H7 (cell line): Measurements from ENCODE around the gene TRIM17. TPM values are rescaled to one million over a fixed set of nuclear protein-coding genes. Genes with fewer than 3 reads are reported as not detected.
A peak's percentile ranks its signal among the peaks of the same experiment; 100 is the strongest.

ENCODE experiments used
- DNase-seq: peaks from one replicate; pipeline ENCODE4 v3.0.0; 2012
- H3K27me3 ChIP-seq: 2 replicates; pipeline ENCODE4 v1.6.0; 2011; ENCODE audit warnings: mild to moderate bottlenecking, low read length; ENCODE audit not compliant: control insufficient read depth, insufficient read depth
- H3K36me3 ChIP-seq: replicated peaks from 2 replicates; pipeline ENCODE4 v1.5.1; 2011; ENCODE audit warnings: low read length; ENCODE audit not compliant: control insufficient read depth, insufficient read depth
- H3K4me3 ChIP-seq: 2 replicates; pipeline ENCODE4 v1.5.1; 2011; ENCODE audit warnings: low read depth, mild to moderate bottlenecking, control low read depth, low read length, moderate library complexity; ENCODE audit not compliant: insufficient read depth
- total RNA-seq: library from RNA; depleted of rRNA; stranded (reverse); fragments of >200 nt; shearing (Covaris generic); gene quantifications from 2 replicates; pipeline ENCODE4 v1.2.3, GENCODE V29; 2014

The TRIM17 gene
- total RNA-seq, 1 experiment from 2014 or later, result 4.9 TPM

GRCh38 chr1:228369608-228370438 lies 46.8 kb downstream of the TRIM17 start:
- H3K36me3 ChIP-seq, result no peaks in the 10 kb centered on the region
- DNase-seq, result peak; percentile 52
- no peak overlapping the region for H3K4me3 ChIP-seq
- H3K27me3 ChIP-seq, result no peaks in the 10 kb centered on the region

DNA sequence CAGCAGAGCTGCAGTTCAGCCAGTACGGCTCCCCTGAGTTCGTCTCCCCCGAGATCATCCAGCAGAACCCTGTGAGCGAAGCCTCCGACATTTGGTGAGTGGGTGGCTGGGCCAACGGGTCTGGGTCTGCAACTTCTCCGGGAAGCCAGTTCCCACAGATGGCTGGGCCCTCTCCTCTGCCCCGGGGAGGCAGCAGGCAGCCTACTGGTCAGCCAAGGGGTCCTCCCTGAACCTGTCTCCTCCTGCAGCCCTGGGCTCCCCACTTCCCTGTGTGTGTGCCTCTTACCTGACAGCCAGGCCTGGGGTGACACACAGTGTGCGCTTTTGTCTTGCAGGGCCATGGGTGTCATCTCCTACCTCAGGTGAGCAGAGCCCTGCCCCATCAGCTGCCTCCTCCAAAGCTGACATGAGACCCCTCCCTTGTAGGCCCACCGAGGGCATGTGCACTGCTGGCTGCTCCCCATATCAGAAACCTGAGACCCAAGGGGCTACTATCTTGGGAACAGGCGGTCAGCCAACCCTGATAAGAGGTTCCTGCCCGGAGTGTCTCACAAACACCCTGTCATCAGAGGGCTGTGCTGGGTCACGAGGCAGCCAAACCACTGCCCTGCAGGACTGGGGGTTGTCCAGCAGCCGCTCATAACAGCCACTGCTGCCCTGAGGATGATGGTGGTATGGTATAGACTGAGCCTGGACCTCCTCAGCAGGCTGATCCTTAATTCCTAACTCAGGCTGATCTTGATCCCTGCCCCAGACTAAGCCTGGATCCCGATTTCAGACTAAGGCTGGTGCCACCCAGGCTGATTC lies 47.7 kb downstream of the TRIM17 start:
- no peaks in the 10 kb centered on the region for H3K27me3 ChIP-seq
- H3K36me3 ChIP-seq, result no peaks in the 10 kb centered on the region
- H3K4me3 ChIP-seq, result no peak overlapping the region
- DNase-seq, result peak; percentile 45

- no peak overlapping the region for H3K4me3 ChIP-seq
- no peaks in the 10 kb centered on the region for H3K27me3 ChIP-seq
- H3K36me3 ChIP-seq, result no peaks in the 10 kb centered on the region
- DNase-seq, result peak; percentile 90
Measured at GRCh38 chr1:228367798-228368791, 48.6 kb downstream of the TRIM17 start.

- Histone ChIP-seq H3K27me3 (no peaks in the 10 kb centered on the region), H3K36me3 (no peaks in the 10 kb centered on the region), H3K4me3 (no peak overlapping the region)
- DNase-seq, result peak; percentile 69
Measured at GRCh38 chr1:228366866-228367741, 49.6 kb downstream of the TRIM17 start.

GRCh38 chr1:228366062-228366865 lies 50.4 kb downstream of the TRIM17 start:
- H3K4me3 ChIP-seq, result no peak overlapping the region
- H3K27me3 ChIP-seq, result no peaks in the 10 kb centered on the region
- DNase-seq, result peak; percentile 49
- H3K36me3 ChIP-seq, result no peaks in the 10 kb centered on the region

DNA sequence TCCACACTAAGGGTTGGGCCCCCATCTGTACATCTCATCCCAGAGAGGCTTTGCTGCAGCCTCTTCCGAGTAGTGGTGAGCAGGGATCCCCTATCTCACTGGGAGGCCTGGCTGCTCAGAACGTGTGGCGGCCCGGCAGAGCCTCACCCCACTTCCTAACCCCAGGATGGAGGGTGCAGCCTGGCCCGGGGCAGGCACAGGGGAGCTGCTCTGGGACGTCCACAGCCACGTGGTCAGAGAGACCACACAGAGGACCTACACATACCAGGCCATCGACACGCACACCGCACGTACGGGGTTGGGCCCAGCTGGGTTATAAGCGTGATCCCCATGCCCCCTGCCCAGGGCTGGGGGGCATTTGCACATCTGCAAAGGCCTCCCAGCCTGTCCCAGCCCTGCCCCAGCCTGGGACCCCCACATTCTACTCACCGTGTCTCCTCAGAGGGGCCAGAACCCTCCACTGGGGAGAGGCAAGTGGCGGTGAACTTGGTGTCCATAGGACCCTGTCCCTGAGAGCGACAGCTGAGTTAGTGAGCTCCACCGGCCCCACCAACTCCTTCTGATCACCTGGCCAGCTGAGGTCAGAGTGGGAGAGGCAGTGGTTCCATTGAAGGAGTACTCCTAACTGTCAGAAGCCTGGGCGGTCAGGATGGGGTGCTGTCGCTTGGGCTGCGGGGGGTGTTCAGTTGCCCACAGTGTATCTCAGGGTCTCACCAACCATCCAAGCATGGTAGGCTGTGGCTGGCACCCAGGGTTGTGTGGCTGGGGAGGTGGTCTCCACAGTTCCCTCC lies 51.2 kb downstream of the TRIM17 start:
- peak; percentile 61 for DNase-seq
- Histone ChIP-seq H3K27me3 (no peaks in the 10 kb centered on the region), H3K36me3 (no peaks in the 10 kb centered on the region), H3K4me3 (no peak overlapping the region)

DNA sequence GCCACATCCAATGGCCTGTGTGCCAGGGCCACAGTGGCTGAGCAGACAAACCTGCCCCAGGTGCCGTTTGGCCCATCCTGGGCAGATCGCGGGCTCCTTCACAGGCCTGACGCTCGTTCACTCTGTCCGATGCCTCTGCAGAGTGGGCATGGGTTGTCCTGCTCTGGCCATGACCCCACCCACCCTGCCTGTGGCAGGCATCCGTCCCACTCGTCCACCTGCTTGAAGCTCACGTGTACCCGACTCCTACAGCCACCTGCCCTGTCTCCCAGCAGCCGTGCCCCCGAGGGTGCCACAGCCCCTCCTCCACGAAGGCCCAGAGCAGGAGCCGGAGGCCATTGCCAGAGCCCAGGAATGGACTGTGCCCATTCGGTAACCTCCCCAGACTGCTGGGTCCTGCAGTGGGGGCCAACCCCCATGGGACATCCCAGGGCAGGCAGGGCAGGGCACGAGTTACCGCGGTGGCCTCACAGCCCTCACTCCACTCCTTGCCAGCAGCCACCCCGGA lies 51.9 kb downstream of the TRIM17 start:
- no peaks in the 10 kb centered on the region for H3K27me3 ChIP-seq
- H3K36me3 ChIP-seq, result no peaks in the 10 kb centered on the region
- DNase-seq, result peak; percentile 57
- H3K4me3 ChIP-seq, result no peak overlapping the region

DNA sequence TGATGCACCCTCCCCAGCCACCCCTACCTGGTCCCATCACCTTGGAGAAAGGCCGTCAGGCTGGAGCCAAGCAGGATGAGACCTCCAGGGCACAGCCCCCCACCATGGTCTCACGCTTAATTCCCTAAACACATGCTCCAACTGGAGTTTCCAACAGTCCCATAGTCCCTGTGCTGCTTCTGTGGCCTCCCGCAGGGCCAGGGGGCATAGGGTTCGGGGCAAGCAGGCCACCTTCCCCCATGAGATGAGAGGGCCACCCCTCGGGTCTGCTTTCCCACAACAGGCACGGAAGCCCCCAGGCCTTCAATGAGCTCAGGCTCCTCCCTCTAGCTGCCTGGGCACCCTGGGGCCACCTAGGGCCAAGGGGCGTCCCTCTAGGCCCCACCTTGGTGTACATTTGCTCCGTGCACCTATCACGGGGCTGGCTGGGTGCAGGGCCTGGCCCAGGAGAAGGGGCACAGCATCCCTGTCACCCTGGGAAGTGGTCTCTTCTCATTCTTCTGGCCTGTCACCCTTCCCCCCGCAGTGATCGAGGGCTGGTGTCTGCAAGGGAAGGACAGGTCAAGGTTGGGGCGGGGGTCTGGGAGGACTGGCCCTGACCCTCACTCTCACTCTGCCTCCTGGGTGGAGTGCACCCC lies 52.5 kb downstream of the TRIM17 start:
- peak; percentile 54 for DNase-seq
- no peaks in the 10 kb centered on the region for H3K36me3 ChIP-seq
- no peaks in the 10 kb centered on the region for H3K27me3 ChIP-seq
- H3K4me3 ChIP-seq, result no peak overlapping the region

- no peaks in the 10 kb centered on the region for H3K27me3 ChIP-seq
- DNase-seq, result peak; percentile 58
Measured at GRCh38 chr1:228363686-228364067, 53.0 kb downstream of the TRIM17 start.

GRCh38 chr1:228362884-228363450 lies 53.7 kb downstream of the TRIM17 start:
- Histone ChIP-seq H3K4me3 (no peak overlapping the region), H3K36me3 (no peaks in the 10 kb centered on the region), H3K27me3 (no peaks in the 10 kb centered on the region)
- DNase-seq, result peak; percentile 57

More at GRCh38 chr1:228363686-228364067, 53.0 kb downstream of the TRIM17 start:
- Histone ChIP-seq H3K4me3 (no peak overlapping the region), H3K36me3 (no peaks in the 10 kb centered on the region)

- no peak for DNase-seq
Measured at GRCh38 chr1:228362141-228362883, 54.3 kb downstream of the TRIM17 start.

More at GRCh38 chr1:228362141-228362883, 54.3 kb downstream of the TRIM17 start:
- no peaks in the 10 kb centered on the region for H3K36me3 ChIP-seq
- H3K27me3 ChIP-seq, result no peaks in the 10 kb centered on the region
- no peak overlapping the region for H3K4me3 ChIP-seq
